Measurements from ENCODE around the gene ADGRV1.
"Not testable (repeated sequence)": the region's sequence is repeated elsewhere in the genome, so short reads cannot be mapped to it uniquely, and the experiment has no call there.

ADGRV1 gene

DNA sequence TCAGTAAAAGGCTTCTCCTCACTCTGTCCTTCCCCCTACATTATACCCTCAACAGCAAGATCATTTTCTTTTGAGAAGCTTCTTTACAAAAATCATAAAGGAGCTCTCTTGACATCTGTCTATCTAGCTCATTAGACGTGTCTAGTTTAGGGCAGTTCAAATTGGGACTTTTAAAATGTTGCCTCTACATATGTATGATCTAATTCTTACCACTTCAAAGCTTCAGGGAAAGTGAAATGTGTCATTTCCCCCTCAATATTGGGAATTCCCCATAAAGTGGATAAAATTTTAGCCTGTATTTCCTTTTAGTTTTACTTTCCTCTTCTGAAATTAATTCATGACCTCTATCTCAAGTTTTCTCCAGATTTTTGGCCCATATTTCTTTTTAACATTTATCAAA lies 500.8 kb downstream of the ADGRV1 start:
- H3K4me3 ChIP-seq (ENCODE audit: low read length) = no peak overlapping the region
- DNase-seq (ENCODE audit: low read depth) = no peak
- TF ChIP-seq, protein P1, sequence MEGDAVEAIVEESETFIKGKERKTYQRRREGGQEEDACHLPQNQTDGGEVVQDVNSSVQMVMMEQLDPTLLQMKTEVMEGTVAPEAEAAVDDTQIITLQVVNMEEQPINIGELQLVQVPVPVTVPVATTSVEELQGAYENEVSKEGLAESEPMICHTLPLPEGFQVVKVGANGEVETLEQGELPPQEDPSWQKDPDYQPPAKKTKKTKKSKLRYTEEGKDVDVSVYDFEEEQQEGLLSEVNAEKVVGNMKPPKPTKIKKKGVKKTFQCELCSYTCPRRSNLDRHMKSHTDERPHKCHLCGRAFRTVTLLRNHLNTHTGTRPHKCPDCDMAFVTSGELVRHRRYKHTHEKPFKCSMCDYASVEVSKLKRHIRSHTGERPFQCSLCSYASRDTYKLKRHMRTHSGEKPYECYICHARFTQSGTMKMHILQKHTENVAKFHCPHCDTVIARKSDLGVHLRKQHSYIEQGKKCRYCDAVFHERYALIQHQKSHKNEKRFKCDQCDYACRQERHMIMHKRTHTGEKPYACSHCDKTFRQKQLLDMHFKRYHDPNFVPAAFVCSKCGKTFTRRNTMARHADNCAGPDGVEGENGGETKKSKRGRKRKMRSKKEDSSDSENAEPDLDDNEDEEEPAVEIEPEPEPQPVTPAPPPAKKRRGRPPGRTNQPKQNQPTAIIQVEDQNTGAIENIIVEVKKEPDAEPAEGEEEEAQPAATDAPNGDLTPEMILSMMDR (conservative IDR thresholded peaks at IDR 0.05; ENCODE audit: low read depth, low read length) = no peak

DNA sequence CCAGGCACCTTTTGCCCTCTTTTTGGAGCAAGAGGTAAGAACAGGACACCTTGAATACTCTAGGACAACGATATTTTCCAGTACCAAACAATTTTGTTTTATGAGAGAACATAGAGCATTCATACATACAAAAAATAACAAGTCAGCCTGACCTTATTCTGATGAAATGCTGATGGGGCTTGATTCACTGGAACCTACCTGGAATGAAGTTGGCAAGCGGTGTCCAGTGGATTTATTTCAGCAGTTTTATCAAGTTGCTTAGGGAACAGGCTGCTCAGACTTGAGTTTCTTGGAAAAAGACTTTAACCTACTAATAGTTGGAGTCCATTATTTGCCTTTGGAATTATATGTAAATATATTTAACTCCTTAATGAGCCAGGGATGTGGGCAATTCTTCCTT lies 502.5 kb downstream of the ADGRV1 start:
- TF ChIP-seq, protein P1 (conservative IDR thresholded peaks at IDR 0.05; ENCODE audit: low read depth, low read length) = no peak
- no peak overlapping the region for H3K4me3 ChIP-seq (ENCODE audit: low read length)
- DNase-seq (ENCODE audit: low read depth) = no peak

DNA sequence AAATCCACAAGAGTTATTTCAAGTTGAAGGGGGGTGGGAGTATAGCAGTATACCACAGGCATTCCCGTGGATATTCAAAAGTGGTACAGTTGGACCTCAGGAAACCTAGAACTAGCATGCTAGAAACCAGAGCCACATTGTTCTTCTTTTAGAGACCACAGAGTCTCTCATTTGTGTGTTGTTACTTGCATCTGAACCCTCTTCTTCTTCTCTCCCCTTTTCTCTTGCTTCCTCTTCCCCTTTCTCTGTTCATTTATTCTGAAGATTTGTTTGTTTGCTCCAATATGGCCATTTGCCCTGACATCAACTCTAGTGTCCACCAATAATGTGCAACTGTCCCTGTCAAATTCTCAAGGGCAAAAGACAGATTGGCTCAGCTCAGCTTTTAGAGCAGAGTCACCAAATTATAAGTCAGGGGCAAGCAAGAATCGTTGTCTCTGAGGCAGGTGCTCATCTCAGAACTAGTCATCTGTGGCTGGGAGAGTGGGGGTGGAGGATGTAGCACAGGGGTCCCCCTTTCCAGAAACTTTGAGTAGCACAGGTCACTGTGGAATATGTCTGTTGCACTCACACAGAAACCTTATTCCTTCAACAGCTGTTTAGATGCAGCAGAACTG lies 503.5 kb downstream of the ADGRV1 start:
- no peak overlapping the region for H3K4me3 ChIP-seq (ENCODE audit: low read length)
- TF ChIP-seq, protein P1 (conservative IDR thresholded peaks at IDR 0.05; ENCODE audit: low read depth, low read length) = no peak
- DNase-seq (ENCODE audit: low read depth) = no peak

- not testable (repeated sequence) for H3K4me3 ChIP-seq (ENCODE audit: low read length); DNase-seq (ENCODE audit: low read depth)
Measured at GRCh38 chr5:91063098-91063690, 504.6 kb downstream of the ADGRV1 start.

DNA sequence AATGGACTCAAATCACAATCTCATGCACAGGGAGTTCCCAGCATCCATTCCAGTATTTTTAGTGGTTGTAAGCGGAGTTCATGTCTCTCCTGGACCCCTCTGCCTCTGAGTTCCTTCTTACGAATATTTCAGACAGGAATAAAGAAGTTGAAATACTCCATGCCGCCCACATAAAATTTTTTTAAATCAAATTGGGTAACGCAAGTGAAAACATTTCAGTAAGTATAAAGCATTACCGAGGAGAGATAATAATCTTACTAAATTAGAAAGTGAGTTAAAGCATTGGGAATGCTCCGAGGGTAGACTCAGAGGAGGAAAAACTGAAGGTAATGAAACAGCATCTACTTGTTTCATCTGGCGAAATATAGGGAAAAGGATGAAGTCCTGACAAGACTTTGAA lies 506.9 kb downstream of the ADGRV1 start:
- H3K4me3 ChIP-seq (ENCODE audit: low read length) = no peak overlapping the region
- no peak for DNase-seq (ENCODE audit: low read depth)
- TF ChIP-seq, protein P1 (conservative IDR thresholded peaks at IDR 0.05; ENCODE audit: low read depth, low read length) = no peak

- no peak for DNase-seq (ENCODE audit: low read depth)
- TF ChIP-seq, protein P1 (conservative IDR thresholded peaks at IDR 0.05; ENCODE audit: low read depth, low read length) = no peak
- H3K4me3 ChIP-seq (ENCODE audit: low read length) = no peak overlapping the region
Measured at GRCh38 chr5:91069364-91069763, 510.8 kb downstream of the ADGRV1 start.

DNA sequence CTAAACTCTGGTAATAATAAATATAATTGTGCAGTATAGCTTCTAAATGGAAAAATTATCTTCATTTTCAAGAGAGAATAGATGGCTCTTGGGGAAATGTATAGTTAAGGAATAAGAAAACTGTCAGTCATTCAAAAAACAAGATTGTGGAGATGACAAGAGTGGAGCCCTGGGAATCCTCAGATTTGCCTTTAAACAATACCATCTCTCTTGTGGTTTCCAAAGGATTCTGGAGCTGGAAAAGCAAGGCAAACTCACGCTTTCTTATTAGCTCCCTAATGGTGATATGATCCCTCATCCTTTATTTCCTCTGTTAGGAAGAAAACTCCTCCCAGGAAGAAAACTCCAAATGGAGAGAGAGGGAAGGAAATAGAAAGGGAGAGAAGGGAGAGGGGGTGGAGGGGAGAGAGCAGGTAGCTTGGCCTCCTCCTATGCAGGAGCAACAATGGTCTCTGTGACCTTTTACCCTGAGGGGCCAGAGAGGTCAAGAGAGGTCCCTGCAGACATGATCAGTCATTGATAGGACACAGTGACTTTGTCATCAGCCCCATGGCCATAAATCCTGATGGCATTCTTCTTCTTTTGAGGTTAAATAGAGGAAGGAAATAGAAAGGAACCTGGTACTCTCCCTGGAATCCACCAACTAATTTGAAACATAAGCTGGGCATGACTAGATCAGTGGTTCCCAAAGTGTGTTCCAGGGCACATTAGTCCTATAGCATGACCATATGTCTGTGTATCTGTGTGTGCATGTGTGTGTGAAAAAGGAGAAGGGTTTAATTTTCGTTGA lies 512.4 kb downstream of the ADGRV1 start:
- H3K4me3 ChIP-seq (ENCODE audit: low read length) = no peak overlapping the region
- TF ChIP-seq, protein P1 (conservative IDR thresholded peaks at IDR 0.05; ENCODE audit: low read depth, low read length) = no peak
- DNase-seq (ENCODE audit: low read depth) = no peak

Data from retinal pigment epithelial cell (primary cell).